Body of pancreas (tissue), 4 donors: ENCODE data around the gene ELAVL2. TPM values are rescaled to one million over a fixed set of nuclear protein-coding genes. Genes with fewer than 3 reads are reported as not detected.

Experiments
- ATAC-seq: fragments of 150-250 bp; one replicate; pipeline ENCODE4 v1.9.1; 2016
- DNase-seq, 4 donors: peaks; one replicate each; pipeline ENCODE4 v3.0.0-alpha.2; 2019
- H3K27ac ChIP-seq, 4 donors: fragments of 200-600 bp; sonication (generic); 1 replicate in 3 of 4; 2 replicates in 1 of 4; pipeline versions ENCODE4 v1.5.1 to v1.6.1; 2016 to 2019; ENCODE audit warnings: mild to moderate bottlenecking in 1 of 4, mixed read lengths in 1 of 4, moderate library complexity in 1 of 4
- H3K27me3 ChIP-seq, 2 donors: fragments of 200-600 bp; sonication (generic); one replicate each; pipeline ENCODE4 v1.6.0; 2016; ENCODE audit warnings: mild to moderate bottlenecking in 1 of 2
- H3K36me3 ChIP-seq, 2 donors: fragments of 200-600 bp; sonication (generic); replicated peaks in 1 of 2; 2 replicates each; pipeline ENCODE4 v1.5.1; 2016; ENCODE audit warnings: low read depth in 2 of 2; ENCODE audit not compliant: insufficient read depth in 1 of 2
- H3K4me1 ChIP-seq: fragments of 200-600 bp; sonication (generic); one replicate; pipeline ENCODE4 v1.6.0; 2016
- H3K4me3 ChIP-seq, 2 donors: fragments of 200-600 bp; sonication (generic); 1 replicate in 1 of 2; 2 replicates in 1 of 2; pipeline ENCODE4 v1.5.1; 2016 to 2019
- H3K9me3 ChIP-seq, 3 donors: fragments of 200-600 bp; sonication (generic); 1 replicate in 2 of 3; 2 replicates in 1 of 3; pipeline ENCODE4 v1.5.1; 2016
- CTCF ChIP-seq, 7 experiments: fragments of 450-650 bp in 4 of 7; fragments of 200-600 bp in 3 of 7; sonication (generic) in 3 of 7; IDR thresholded peaks; one replicate each; pipeline ENCODE4 v1.5.1; 2016 to 2019; ENCODE audit warnings: antibody characterized with exemption in 7 of 7
- POLR2A ChIP-seq, 3 donors: fragments of 450-650 bp; IDR thresholded peaks; one replicate each; pipeline ENCODE4 v1.6.1; 2016; ENCODE audit warnings: antibody characterized with exemption in 3 of 3, mild to moderate bottlenecking in 2 of 3
- WGBS, 2 donors: methylation state at CpG; one replicate each; pipeline ENCODE4 v1.1.5; 2017; 5-methylcytosine and 5-hydroxymethylcytosine counted together
- intact Hi-C: fragments of 100-400 bp; cut with DNase I; formaldehyde crosslinking; loops from one replicate; pipeline ENCODE4 v1.15.1; 2023
- total RNA-seq, 2 donors: library from RNA; depleted of rRNA; stranded (reverse); fragments of >200 nt; gene quantifications; one replicate each; pipeline ENCODE4 v1.1.0, GENCODE V29; 2016

ELAVL2 gene
- total RNA-seq, 2 donors from 2014 or later = not detected

GRCh38 chr9:23764219-23764618 is 61.8 kb downstream of the ELAVL2 start:
- intact Hi-C loops = no loop called here
- Histone ChIP-seq H3K27me3 (no peaks in the 10 kb centered on the region), H3K27ac (no peak overlapping the region), H3K4me1 (no peaks in the 10 kb centered on the region), H3K4me3 (no peak overlapping the region), H3K9me3 (no peaks in the 10 kb centered on the region), H3K36me3 (no peaks in the 10 kb centered on the region)
- 63 to 68% methylated on average over 3 of the region's 3 CpGs for WGBS, 2 donors
- TF ChIP-seq CTCF (IDR thresholded peaks at IDR 0.05) (no peak), POLR2A (IDR thresholded peaks at IDR 0.05) (no peak)
- ATAC-seq = no peak
- DNase-seq = no peak

DNA sequence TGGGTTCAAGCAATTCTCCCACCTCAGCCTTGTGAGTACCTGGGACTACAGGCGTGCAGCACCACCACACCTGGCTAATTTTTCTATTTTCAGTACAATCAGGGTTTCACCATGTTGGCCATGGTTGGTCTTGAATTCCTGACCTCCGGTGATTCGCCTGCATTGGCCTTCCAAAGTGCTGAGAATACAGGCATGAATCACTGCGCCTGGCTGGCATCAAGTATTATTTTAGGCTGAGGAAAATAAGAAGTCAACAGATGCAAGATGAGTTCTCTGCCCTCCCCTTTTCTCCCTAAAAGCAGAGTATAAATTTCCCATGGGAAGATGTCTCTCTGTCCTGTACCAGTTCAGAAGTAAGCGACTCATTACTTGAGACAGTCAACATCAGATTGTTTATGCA is 71.5 kb downstream of the ELAVL2 start:
- ATAC-seq = no peak
- WGBS, 2 donors = 62 to 83% methylated on average over 5 of the region's 5 CpGs
- intact Hi-C loops = no loop called here

DNA sequence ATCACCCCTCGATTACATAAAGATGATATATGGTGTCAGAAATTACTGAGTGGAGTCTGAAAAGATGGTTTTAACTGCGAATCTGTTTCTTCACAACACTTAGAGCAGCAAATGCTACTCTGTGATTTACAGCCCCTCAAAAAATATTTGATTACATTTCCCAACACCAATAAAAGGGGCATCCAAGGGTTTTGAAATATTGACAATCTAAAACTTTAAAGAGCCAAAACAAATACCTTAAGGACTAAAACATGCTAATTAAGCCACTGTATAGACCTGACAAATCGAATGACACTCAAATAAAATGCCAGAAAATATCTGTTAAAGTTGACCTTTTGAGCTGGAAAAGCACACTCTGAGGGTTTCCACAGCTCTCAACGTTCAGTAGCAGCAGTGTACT is 73.2 kb downstream of the ELAVL2 start:
- H3K4me3 ChIP-seq = no peak overlapping the region
- no peaks in the 10 kb centered on the region for H3K27me3 ChIP-seq
- DNase-seq (no peak), ATAC-seq (no peak)
- intact Hi-C loops = no loop called here
- WGBS, 2 donors = 35 to 40% methylated on average over 4 of the region's 4 CpGs
- H3K4me1 ChIP-seq = no peaks in the 10 kb centered on the region
- H3K36me3 ChIP-seq = no peaks in the 10 kb centered on the region
- no peak for TF ChIP-seq POLR2A (IDR thresholded peaks at IDR 0.05)
- TF ChIP-seq CTCF (IDR thresholded peaks at IDR 0.05) = no peak
- no peaks in the 10 kb centered on the region for H3K9me3 ChIP-seq
- no peak overlapping the region for H3K27ac ChIP-seq

More for the DNA sequence above, 71.5 kb downstream of the ELAVL2 start:
- no peaks in the 10 kb centered on the region for H3K36me3 ChIP-seq
- DNase-seq = no peak
- H3K27me3 ChIP-seq = no peaks in the 10 kb centered on the region
- TF ChIP-seq POLR2A (IDR thresholded peaks at IDR 0.05) (no peak), CTCF (IDR thresholded peaks at IDR 0.05) (no peak)
- no peak overlapping the region for H3K4me3 ChIP-seq
- H3K9me3 ChIP-seq = no peaks in the 10 kb centered on the region
- H3K27ac ChIP-seq = no peak overlapping the region
- no peaks in the 10 kb centered on the region for H3K4me1 ChIP-seq

GRCh38 chr9:23751633-23752032 is 74.4 kb downstream of the ELAVL2 start:
- no peak overlapping the region for H3K27ac ChIP-seq
- TF ChIP-seq CTCF (IDR thresholded peaks at IDR 0.05) (no peak), POLR2A (IDR thresholded peaks at IDR 0.05) (no peak)
- no peaks in the 10 kb centered on the region for H3K4me1 ChIP-seq
- ATAC-seq (no peak), DNase-seq (no peak)
- H3K27me3 ChIP-seq = no peaks in the 10 kb centered on the region
- H3K4me3 ChIP-seq = no peak overlapping the region
- WGBS, 2 donors = 72 to 76% methylated on average over 4 of the region's 4 CpGs
- no peaks in the 10 kb centered on the region for H3K36me3 ChIP-seq
- H3K9me3 ChIP-seq = no peaks in the 10 kb centered on the region
- intact Hi-C loops = no loop called here

GRCh38 chr9:23750808-23751207 is 75.2 kb downstream of the ELAVL2 start:
- H3K9me3 ChIP-seq = no peaks in the 10 kb centered on the region
- no peaks in the 10 kb centered on the region for H3K27me3 ChIP-seq
- TF ChIP-seq POLR2A (IDR thresholded peaks at IDR 0.05) = no peak
- TF ChIP-seq CTCF (IDR thresholded peaks at IDR 0.05) = no peak
- H3K27ac ChIP-seq = no peak overlapping the region
- ATAC-seq (no peak), DNase-seq (no peak)
- no peaks in the 10 kb centered on the region for H3K36me3 ChIP-seq
- H3K4me3 ChIP-seq = no peak overlapping the region
- intact Hi-C loops = no loop called here
- H3K4me1 ChIP-seq = no peaks in the 10 kb centered on the region
- 78% methylated on average over 3 of the region's 3 CpGs for WGBS, 2 donors
